GM18951 (cell line): ENCODE results near the gene NR0B2.
A peak's percentile ranks its signal among the peaks of the same experiment; 100 is the strongest.
"Not testable (repeated sequence)": the region's sequence is repeated elsewhere in the genome, so short reads cannot be mapped to it uniquely, and the experiment has no call there.

ENCODE experiments used
- POLR2A ChIP-seq: IDR thresholded peaks from 4 replicates; pipeline ENCODE4 v1.6.1; 2011; ENCODE audit warnings: mild to moderate bottlenecking; ENCODE audit not compliant: insufficient read length, insufficient read depth; ENCODE audit errors: extremely low read depth
- in situ Hi-C: fragments of 300-500 bp; cut with MboI; formaldehyde crosslinking; loops from one replicate; pipeline ENCODE4 v1.12.0; 2022; ENCODE audit warnings: low sequenced_read_pairs, mixed read lengths, inconsistent platforms; ENCODE audit not compliant: unreplicated experiment

NR0B2 gene

GRCh38 chr1:26897351-26897750, 16.4 kb downstream of the NR0B2 start:
- in situ Hi-C loops = no loop called here
- no peak for TF ChIP-seq POLR2A

DNA sequence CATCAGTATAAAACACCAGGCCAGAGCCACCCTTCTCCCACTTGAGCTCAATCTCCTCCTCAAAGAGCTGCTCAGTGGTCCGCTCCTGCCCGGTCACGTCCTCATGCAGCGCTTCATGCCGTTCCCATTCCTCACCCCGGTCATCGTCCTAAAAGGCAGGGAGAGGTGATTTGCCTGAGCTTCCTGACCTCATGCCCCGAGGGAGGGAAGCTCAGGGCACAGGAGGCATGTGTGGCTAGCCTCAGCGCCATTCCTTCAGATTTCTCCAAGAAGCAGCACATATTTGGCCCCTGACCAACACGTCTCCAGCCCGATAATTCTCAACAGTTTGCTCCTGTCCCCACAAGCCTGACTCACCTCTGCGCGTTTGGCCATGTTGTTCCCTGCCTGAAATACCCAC, 19.5 kb downstream of the NR0B2 start:
- in situ Hi-C loops = no loop called here

GRCh38 chr1:26890467-26890796, 23.3 kb downstream of the NR0B2 start:
- in situ Hi-C loops = no loop called here
- no peak for TF ChIP-seq POLR2A

More for the DNA sequence above, 19.5 kb downstream of the NR0B2 start:
- no peak for TF ChIP-seq POLR2A

- in situ Hi-C loops = no loop called here
- peak; percentile 86 for TF ChIP-seq POLR2A
Observed at GRCh38 chr1:26889551-26890466, 24.0 kb downstream of the NR0B2 start, which contains the start of gene GPN2. Gene GPN2, minus strand, starts transcription at chr1:26890283. Its CDS starts 187 bp downstream, at chr1:26890096.

GRCh38 chr1:26888231-26888630, 25.5 kb downstream of the NR0B2 start:
- in situ Hi-C loops = no loop called here
- TF ChIP-seq POLR2A = no peak

DNA sequence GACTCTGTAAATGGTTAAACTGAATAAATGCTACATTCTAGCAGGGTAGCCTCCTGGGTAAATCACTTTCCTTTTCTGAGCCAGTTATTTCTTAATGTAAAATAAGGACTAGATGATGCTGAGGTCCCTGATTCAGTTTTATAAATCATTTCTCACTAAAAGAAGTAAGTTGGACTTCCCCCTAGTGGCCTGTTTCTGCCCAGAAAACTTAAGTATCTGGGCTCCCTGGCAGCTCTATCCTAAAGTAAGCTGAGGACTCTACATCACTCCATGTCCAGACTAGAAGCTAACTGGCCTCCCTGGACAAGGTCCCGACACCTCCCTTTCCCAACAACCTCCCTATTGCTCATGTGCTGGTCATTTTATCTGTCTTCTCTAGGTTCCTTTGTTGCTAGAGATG, 26.6 kb downstream of the NR0B2 start:
- in situ Hi-C loops = no loop called here

DNA sequence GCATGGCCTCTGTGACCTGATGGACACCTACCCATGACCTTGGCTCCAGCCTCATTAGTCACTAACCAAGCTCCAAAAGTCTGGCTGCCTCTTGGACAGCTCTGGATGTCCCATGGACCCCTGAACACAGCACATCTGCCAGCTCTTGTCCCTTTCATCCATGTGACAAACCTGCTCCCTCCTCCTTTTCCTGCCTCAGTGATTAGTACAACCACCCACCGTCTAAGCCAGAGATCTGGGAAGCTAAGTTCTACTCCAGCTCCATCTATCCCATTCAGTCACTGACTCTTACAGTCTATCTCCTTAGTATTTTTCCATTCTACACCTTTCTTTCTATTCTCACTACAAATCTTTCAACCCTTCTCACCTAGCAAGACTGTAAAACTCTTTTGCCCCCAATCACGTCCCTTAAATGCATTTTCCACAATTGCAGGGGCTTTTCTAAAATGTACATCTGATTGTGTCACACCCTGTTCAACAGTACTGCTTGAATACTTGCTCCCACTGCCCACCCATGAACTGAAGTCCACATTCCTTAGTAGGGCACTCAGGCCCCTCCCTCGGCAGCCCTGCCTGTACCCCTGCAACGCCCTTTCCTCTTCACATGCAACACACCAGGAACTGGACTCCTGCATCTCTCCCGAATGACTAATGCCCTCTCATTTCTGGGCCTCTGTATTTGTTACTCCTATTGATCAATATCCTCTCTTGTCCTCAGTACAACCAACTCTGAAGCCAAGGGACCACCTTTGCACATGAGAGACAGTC, 30.9 kb downstream of the NR0B2 start:
- TF ChIP-seq POLR2A = no peak
- in situ Hi-C loops = no loop called here

More for the DNA sequence above, 26.6 kb downstream of the NR0B2 start:
- no peak for TF ChIP-seq POLR2A

GRCh38 chr1:26881611-26882010, 32.2 kb downstream of the NR0B2 start:
- in situ Hi-C loops = not testable (repeated sequence)

GRCh38 chr1:26879793-26880192, 34.0 kb downstream of the NR0B2 start:
- TF ChIP-seq POLR2A = no peak
- in situ Hi-C loops = no loop called here

DNA sequence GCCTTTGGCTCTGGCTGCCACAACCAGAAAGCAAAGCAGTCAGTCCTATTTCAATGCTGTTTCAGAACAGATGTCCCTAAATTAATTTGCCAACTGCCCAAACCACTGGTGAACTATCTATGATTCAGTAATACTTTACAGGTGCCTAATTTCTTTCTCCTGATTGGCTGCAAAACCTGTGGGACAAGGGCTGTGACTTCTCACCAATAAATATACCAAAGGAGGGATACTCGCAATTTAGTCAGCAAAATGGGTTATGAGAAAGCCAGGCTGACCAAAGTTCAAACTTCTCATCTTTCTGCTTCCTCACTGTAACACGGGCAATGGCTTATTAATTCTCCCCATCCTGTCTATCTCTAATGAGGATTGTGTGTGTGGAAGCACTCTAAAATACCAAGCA, 36.4 kb downstream of the NR0B2 start:
- in situ Hi-C loops = no loop called here
- TF ChIP-seq POLR2A = no peak

DNA sequence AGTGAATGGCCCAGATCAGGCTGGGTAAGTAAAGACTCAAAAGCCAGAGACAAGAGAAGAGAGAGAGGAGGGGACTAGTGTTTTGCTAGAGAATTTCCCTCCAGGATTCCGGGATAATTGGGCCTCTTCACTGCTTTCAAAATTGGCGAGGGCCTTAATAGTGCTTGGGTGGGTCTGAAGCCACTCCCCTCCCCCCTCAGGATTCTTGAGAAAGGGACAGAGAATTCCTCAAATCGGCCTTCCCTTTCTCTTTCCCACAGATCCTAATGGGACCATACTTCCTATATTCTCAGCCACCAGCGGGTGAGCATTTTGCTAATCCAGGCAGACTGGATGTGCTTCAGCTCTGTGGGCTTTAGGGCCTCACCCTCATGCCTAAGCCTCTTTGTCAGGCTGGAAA, 38.9 kb downstream of the NR0B2 start:
- in situ Hi-C loops = no loop called here
- no peak for TF ChIP-seq POLR2A

DNA sequence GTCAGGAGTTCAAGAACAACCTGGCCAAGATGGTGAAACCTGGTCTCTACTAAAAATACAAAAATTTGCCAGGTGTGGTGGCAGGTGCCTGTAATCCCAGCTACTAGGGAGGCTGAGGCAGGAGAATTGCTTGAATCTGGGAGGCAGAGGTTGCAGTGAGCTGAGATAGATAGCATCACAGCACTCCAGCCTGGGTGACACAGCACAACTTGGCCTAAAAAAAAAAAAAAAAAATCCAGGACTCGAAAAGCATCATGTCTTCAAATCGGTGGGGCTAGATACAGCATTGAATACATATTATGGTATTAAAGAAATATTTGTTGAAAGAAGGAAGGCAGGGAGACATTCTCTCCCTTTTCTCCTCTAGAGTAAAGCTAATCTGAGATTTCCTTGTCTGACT, 40.7 kb downstream of the NR0B2 start:
- in situ Hi-C loops = not testable (repeated sequence)

DNA sequence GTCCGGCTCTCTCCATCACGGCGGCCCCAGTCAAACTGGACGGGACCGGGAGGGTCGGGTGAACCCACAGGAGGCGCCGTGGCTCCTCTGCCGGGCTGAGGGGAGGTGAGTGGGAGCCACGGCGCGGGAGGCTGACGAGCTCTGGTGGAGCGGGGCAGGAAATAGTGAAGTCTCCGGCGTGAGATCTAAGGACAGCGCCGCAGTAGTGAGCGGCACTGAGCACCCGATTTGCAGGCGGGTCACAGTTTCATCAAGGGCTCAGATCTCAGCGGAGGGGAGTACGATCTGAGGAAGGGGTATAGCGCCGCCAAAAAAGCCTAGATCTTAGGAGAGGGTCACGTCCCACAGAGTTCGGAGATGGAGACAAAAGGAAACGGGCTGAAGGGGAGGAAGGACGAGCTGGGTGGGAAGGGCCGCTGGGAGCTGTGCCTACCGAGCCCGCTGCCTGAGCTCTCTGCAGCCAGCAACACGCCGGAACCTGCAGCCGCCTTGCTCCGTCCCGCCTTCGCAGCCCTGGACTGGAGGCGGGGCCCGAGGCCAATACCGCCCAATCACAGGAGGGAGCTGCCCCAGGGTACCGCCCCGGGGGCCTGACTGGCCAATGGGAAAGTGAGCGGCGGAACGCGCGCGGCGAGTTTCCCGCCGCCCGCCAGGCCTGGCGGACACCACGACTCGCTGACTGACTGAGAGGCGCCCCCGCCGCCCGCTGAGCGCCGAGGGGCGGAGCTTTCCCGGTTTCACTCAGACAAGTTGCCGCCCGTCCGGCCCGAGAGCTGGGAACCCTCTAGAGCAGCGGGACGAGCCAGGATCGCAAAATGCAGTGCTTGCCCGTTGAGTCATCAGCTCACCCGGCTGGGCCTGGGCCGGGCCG, 48.9 kb downstream of the NR0B2 start:
- in situ Hi-C loops = no loop called here
- peak; percentile 99 for TF ChIP-seq POLR2A

GRCh38 chr1:26863685-26864077, 50.1 kb downstream of the NR0B2 start:
- no peak for TF ChIP-seq POLR2A
- in situ Hi-C loops = no loop called here
